K562 (cell line): ENCODE measurements around the gene TLE4. TPM values are rescaled to one million over a fixed set of nuclear protein-coding genes. Genes with fewer than 3 reads are reported as not detected.

Source experiments
- ATAC-seq: fragments of 200-7000 bp; cut with Tn5 transposase; 3 replicates; pipeline ENCODE4 v1.9.1; 2020; ENCODE audit warnings: moderate library complexity
- BruUV-seq: library from RNA; stranded (reverse); fragments of 400-500 nt; replicated peaks from 2 replicates; lab custom pipeline; 2021; lab: Mats Ljungman, UMichigan
- CTCF ChIA-PET: fragments of 300-600 bp; formaldehyde crosslinking; extraction: SDS; loops from one replicate; lab custom pipeline; 2021; ENCODE audit warnings: low intra/inter-chr PET ratio; lab: Yijun Ruan, JAX
- POLR2A ChIA-PET: fragments of 300-600, 350-650 bp; sonication (Branson Sonifier 250); formaldehyde crosslinking; extraction: SDS; loops from one replicate; lab custom pipeline; 2021; ENCODE audit warnings: antibody characterized with exemption, inconsistent platforms; lab: Yijun Ruan, JAX
- DNase-seq, 4 experiments: peaks; one replicate each; pipeline versions ENCODE4 v3.0.0 to v3.0.0-alpha.2; 2011 to 2018; ENCODE audit warnings: low spot score in 3 of 4, mixed read lengths in 3 of 4; ENCODE audit errors: extremely low read depth in 1 of 4
- FAIRE-seq: peaks from 2 replicates; lab custom pipeline; 2011; peaks lifted over from hg19 to GRCh38; lab: Jason Lieb, UNC
- H2AFZ ChIP-seq: 2 replicates; pipeline ENCODE4 v1.6.0; 2011; ENCODE audit warnings: low read depth, low read length, control low read depth, inconsistent platforms
- H3K27ac ChIP-seq: fragments of 200-600 bp; 3 replicates; pipeline ENCODE4 v1.8.0; 2011; ENCODE audit warnings: low read depth, mild to moderate bottlenecking, control low read depth, inconsistent platforms, low read length, moderate library complexity, mixed read lengths; ENCODE audit errors: extremely low read depth
- H3K27me3 ChIP-seq, 2 experiments: fragments of 300-600 bp in 1 of 2; 2 replicates in 1 of 2; 3 replicates in 1 of 2; pipeline versions ENCODE4 v1.6.0 to v1.8.0; 2011; ENCODE audit warnings: inconsistent platforms in 2 of 2, low read length in 2 of 2, mild to moderate bottlenecking in 1 of 2, mixed read lengths in 1 of 2, moderate library complexity in 1 of 2; ENCODE audit not compliant: control insufficient read depth in 2 of 2, insufficient read depth in 2 of 2
- H3K36me3 ChIP-seq: fragments of 300-600 bp; 3 replicates; pipeline ENCODE4 v1.8.0; 2011; ENCODE audit warnings: mild to moderate bottlenecking, low read length, inconsistent platforms; ENCODE audit not compliant: control insufficient read depth, insufficient read depth
- H3K4me1 ChIP-seq, 2 experiments: fragments of 200-600 bp in 1 of 2; replicated peaks in 1 of 2; 2 replicates in 1 of 2; 3 replicates in 1 of 2; pipeline versions ENCODE4 v1.5.1 to v1.8.0; 2011; ENCODE audit warnings: inconsistent platforms in 2 of 2, low read length in 2 of 2, mild to moderate bottlenecking in 1 of 2, mixed read lengths in 1 of 2, moderate library complexity in 1 of 2; ENCODE audit not compliant: control insufficient read depth in 2 of 2, insufficient read depth in 2 of 2
- H3K4me2 ChIP-seq: 2 replicates; pipeline ENCODE4 v1.6.1; 2011; ENCODE audit warnings: low read length, control low read depth, inconsistent platforms, mixed read lengths; ENCODE audit not compliant: insufficient read depth
- H3K4me3 ChIP-seq: fragments of 200-600 bp; sonication (generic), shearing (Covaris generic); 2 replicates; pipeline ENCODE4 v1.5.1; 2016; ENCODE audit warnings: control low read depth, inconsistent platforms
- H3K79me2 ChIP-seq: fragments of 200-600 bp; 3 replicates; pipeline ENCODE4 v1.8.0; 2011; ENCODE audit warnings: low read length, inconsistent platforms; ENCODE audit not compliant: control insufficient read depth, insufficient read depth
- H3K9ac ChIP-seq, 2 experiments: 2 replicates each; pipeline versions ENCODE4 v1.6.0 to v1.6.1; 2011; ENCODE audit warnings: low read depth in 2 of 2, low read length in 2 of 2, control low read depth in 1 of 2, inconsistent platforms in 1 of 2, mild to moderate bottlenecking in 1 of 2, mixed read lengths in 1 of 2; ENCODE audit not compliant: insufficient read depth in 1 of 2
- H3K9me1 ChIP-seq: one replicate; pipeline ENCODE4 v1.6.0; 2011; ENCODE audit warnings: inconsistent platforms, mild to moderate bottlenecking, low read length, moderate library complexity; ENCODE audit not compliant: control insufficient read depth, insufficient read depth
- H3K9me3 ChIP-seq: replicated peaks from 2 replicates; pipeline ENCODE4 v1.5.1; 2011; ENCODE audit warnings: low read depth, low read length, inconsistent platforms; ENCODE audit not compliant: control insufficient read depth, insufficient read depth
- H4K20me1 ChIP-seq: replicated peaks from 2 replicates; pipeline ENCODE4 v1.6.1; 2011; ENCODE audit warnings: low read length, inconsistent platforms, mixed read lengths; ENCODE audit not compliant: control insufficient read depth, insufficient read depth
- ATF3 ChIP-seq, 2 experiments: fragments of 450-650 bp in 1 of 2; sonication (generic) in 1 of 2; formaldehyde crosslinking in 1 of 2; IDR thresholded peaks in 1 of 2; conservative IDR thresholded peaks in 1 of 2; 2 replicates each; pipeline versions ENCODE4 v1.6.1 to v1.8.1; 2016 to 2023; ENCODE audit warnings: mild to moderate bottlenecking in 2 of 2, moderate library complexity in 2 of 2, inconsistent platforms in 1 of 2, missing genetic modification reagents in 1 of 2
- ATF7 ChIP-seq: fragments of 450-650 bp; IDR thresholded peaks from 2 replicates; pipeline ENCODE4 v1.7.1; 2014; ENCODE audit warnings: mild to moderate bottlenecking, moderate library complexity
- E2F8 ChIP-seq: fragments of 450-650 bp; IDR thresholded peaks from 2 replicates; pipeline ENCODE4 v1.7.1; 2018; ENCODE audit warnings: mild to moderate bottlenecking, low read depth; ENCODE audit not compliant: partially characterized antibody
- HMGXB4 ChIP-seq: sonication (generic); formaldehyde crosslinking; IDR thresholded peaks from 2 replicates; pipeline ENCODE4 v1.8.1; 2023; ENCODE audit warnings: mild to moderate bottlenecking, missing genetic modification reagents
- MAFF ChIP-seq: IDR thresholded peaks from 2 replicates; pipeline ENCODE4 v1.6.1; 2012; ENCODE audit warnings: low read length, improper control_type of control experiment
- MAFG ChIP-seq: fragments of 450-650 bp; conservative IDR thresholded peaks from 2 replicates; pipeline ENCODE4 v1.6.1; 2016; ENCODE audit warnings: missing genetic modification characterization, missing compliant biosample characterization
- MEIS2 ChIP-seq: fragments of 450-650 bp; IDR thresholded peaks from 2 replicates; pipeline ENCODE4 v1.6.1; 2014; ENCODE audit warnings: mild to moderate bottlenecking; ENCODE audit not compliant: partially characterized antibody
- NFE2 ChIP-seq: IDR thresholded peaks from 2 replicates; pipeline ENCODE4 v1.6.1; 2014; ENCODE audit warnings: antibody characterized with exemption, low read depth
- PHB ChIP-seq: fragments of 250-450 bp; sonication (Bioruptor Pico); IDR thresholded peaks from 2 replicates; pipeline ENCODE4 v1.5.0; 2021
- SMARCA4 ChIP-seq: fragments of 450-650 bp; IDR thresholded peaks from 2 replicates; pipeline ENCODE4 v1.6.1; 2016
- SOX6 ChIP-seq: fragments of 450-650 bp; IDR thresholded peaks from 2 replicates; pipeline ENCODE4 v1.6.1; 2014; ENCODE audit warnings: mild to moderate bottlenecking
- SUPT5H ChIP-seq: fragments of 450-650 bp; IDR thresholded peaks from 2 replicates; pipeline ENCODE4 v1.6.1; 2016
- TCF7 ChIP-seq: sonication (generic); IDR thresholded peaks from 2 replicates; pipeline ENCODE4 v1.6.1; 2016; ENCODE audit warnings: antibody characterized with exemption, borderline replicate concordance
- TRIM24 ChIP-seq, 2 experiments: fragments of 450-650 bp; IDR thresholded peaks; 2 replicates each; pipeline ENCODE4 v1.6.1; 2016
- ZNF12 ChIP-seq: sonication (generic); formaldehyde crosslinking; IDR thresholded peaks from 2 replicates; pipeline ENCODE4 v1.4.0; 2020; ENCODE audit warnings: mild to moderate bottlenecking, missing genetic modification reagents
- ZNF197 ChIP-seq: fragments of 200-800 bp; sonication (Bioruptor generic); IDR thresholded peaks from 2 replicates; pipeline ENCODE4 v1.6.1; 2016; ENCODE audit warnings: low read depth, missing genetic modification characterization, missing compliant biosample characterization
- ZNF217 ChIP-seq: sonication (generic); formaldehyde crosslinking; IDR thresholded peaks from 2 replicates; pipeline ENCODE4 v1.8.0; 2022; ENCODE audit warnings: mild to moderate bottlenecking, missing genetic modification reagents
- ZNF316 ChIP-seq: fragments of 450-650 bp; IDR thresholded peaks from 2 replicates; pipeline ENCODE4 v1.6.1; 2016
- WGBS: fragments of 100-300 bp; shearing (Covaris generic); methylation state at CpG from one replicate; pipeline ENCODE4 v1.1.6; 2016; ENCODE audit warnings: low coverage, mixed read lengths; ENCODE audit not compliant: insufficient coverage; ENCODE audit errors: missing lambda C conversion rate; 5-methylcytosine and 5-hydroxymethylcytosine counted together
- in situ Hi-C: fragments of 300-500 bp; cut with MboI; formaldehyde crosslinking; loops from 4 replicates; pipeline ENCODE4 v1.15.0; 2018; ENCODE audit warnings: inconsistent platforms, mixed read lengths
- intact Hi-C: fragments of 100-400 bp; cut with micrococcal nuclease; formaldehyde crosslinking; loops from 2 replicates; pipeline ENCODE4 v1.14.2; 2022
- polyA plus RNA-seq, 8 experiments: library from polyadenylated mRNA; depleted of rRNA in 4 of 8; stranded (reverse) in 5 of 8; unstranded in 3 of 8; fragments of >200 nt; fragmentation: Nextera tagmentation in 2 of 8; fragmentation: Illumina TruSeq in 1 of 8; extraction: Ambion mirVana in 2 of 8; extraction: Trizol in 1 of 8; gene quantifications; 2 replicates each; pipeline versions ENCODE4 v1.2.1 to v1.2.3, GENCODE V29; 2011 to 2014; ENCODE audit warnings: inconsistent platforms in 1 of 8, missing spikeins in 1 of 8
- total RNA-seq, 7 experiments: library from RNA; depleted of rRNA in 6 of 7; stranded (reverse); fragments of >200 nt in 6 of 7; fragmentation: Illumina TruSeq in 2 of 7; extraction: Trizol in 2 of 7; gene quantifications; 2 replicates each; pipeline versions ENCODE4 v1.2.1 to v1.2.3, GENCODE V29; 2011 to 2021; ENCODE audit warnings: low replicate concordance in 1 of 7

The TLE4 gene
- total and polyA plus RNA-seq, 9 of the 15 experiments (the other 6 are each of a cell fraction or from before 2014, with no cell fraction given): 1.1 to 8.8 (median 5.7) TPM

DNA sequence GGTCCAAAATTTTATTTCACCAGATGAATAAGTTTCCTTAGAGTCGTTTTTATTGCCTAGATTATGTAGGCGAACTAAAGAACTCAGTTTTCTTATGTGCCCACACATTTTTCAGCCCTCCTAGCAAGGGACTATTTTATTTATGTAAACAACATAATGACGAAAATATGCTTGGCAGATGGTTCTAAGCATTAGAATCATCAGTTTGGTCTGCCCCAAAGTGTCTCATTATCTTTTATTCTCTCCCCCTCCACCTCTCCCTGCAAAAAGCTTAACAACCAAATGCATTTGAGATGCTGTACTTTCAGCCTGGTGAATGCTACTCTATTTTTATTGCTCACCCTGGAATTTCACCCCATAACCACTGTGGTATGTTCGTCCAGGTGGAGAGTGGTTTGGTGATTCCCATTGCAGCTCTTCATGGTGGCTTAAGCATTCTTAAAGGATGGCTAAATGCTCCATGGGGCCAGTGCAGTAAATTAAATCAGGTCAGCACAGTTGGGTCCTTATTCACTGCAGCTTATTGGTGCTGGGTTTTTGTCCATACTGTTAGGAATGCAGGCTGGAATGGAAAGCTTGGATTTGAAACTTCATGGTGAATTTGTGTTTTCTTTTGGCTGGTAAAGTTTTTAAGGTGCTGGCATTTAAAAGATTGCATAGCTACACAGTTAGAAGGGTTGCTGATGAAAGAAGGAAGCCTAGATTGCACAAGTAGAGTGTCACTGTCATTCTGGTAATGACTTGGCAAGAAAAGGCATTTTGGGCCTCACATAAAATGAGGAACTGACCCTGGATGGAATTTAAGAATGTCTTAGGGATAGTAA is 39.2 kb downstream of the TLE4 start:
- peak overlapping the region; percentile 39; the same call in 2 of the 3 replicates for H3K27ac ChIP-seq
- peak; percentile 79 for ATAC-seq
- TF ChIP-seq MAFG (tag): peak; percentile 74
- peak; percentile 37; the same call in 1 of the 2 replicates for TF ChIP-seq ZNF316
- no peak for TF ChIP-seq SOX6
- no peak for TF ChIP-seq HMGXB4 (CRISPR knock-in tag)
- TF ChIP-seq ZNF217 (CRISPR knock-in tag): no peak
- TF ChIP-seq TCF7: no peak
- peak; percentile 32 for TF ChIP-seq MEIS2
- peak; percentile 58; the same call in 1 of the 2 replicates for TF ChIP-seq ATF3 (IDR thresholded peaks at IDR 0.05)
- no peak for TF ChIP-seq ATF3 (CRISPR knock-in tag; conservative IDR thresholded peaks at IDR 0.05)
- TF ChIP-seq ATF7: peak; percentile 31; the same call in 1 of the 2 replicates
- TF ChIP-seq SUPT5H: no peak
- peak; percentile 98 for TF ChIP-seq ZNF12
- peak; percentile 60 for TF ChIP-seq MAFF
- peak; percentile 19 to 42; a peak in 1 of 4 replicates for TF ChIP-seq TRIM24 (IDR thresholded peaks at IDR 0.05)
- TF ChIP-seq SMARCA4: peak; percentile 43; the same call in 1 of the 2 replicates
- TF ChIP-seq PHB (CRISPR knock-in tag): no peak
- TF ChIP-seq NFE2: peak; percentile 90
- no peak for TF ChIP-seq E2F8
- no peak for TF ChIP-seq ZNF197

More for the DNA sequence above, 39.2 kb downstream of the TLE4 start:
- no peaks in the 10 kb centered on the region; a peak in 1 of 5 replicates for H3K4me1 ChIP-seq
- no TSS peak for BruUV-seq
- ChIA-PET CTCF (no interaction called here), POLR2A (no interaction called here)
- H4K20me1 ChIP-seq: no peaks in the 10 kb centered on the region
- no peaks in the 10 kb centered on the region for H3K9me1 ChIP-seq
- no peak for FAIRE-seq
- H3K79me2 ChIP-seq: no peaks in the 10 kb centered on the region
- H3K4me2 ChIP-seq: no peak overlapping the region
- no peaks in the 10 kb centered on the region for H3K36me3 ChIP-seq
- in situ Hi-C loops: no loop called here
- H3K9me3 ChIP-seq: no peaks in the 10 kb centered on the region
- intact Hi-C loops: no loop called here
- 19% methylated on average over 3 of the region's 4 CpGs for WGBS
- no peak overlapping the region for H3K9ac ChIP-seq
- no peak overlapping the region for H2AFZ ChIP-seq
- H3K4me3 ChIP-seq: no peak overlapping the region
- no peaks in the 10 kb centered on the region for H3K27me3 ChIP-seq
- peak in 2 of 4 experiments; percentile 5 to 18 for DNase-seq
